NT2/D1 (cell line): ENCODE data around the gene PNPO.

ENCODE experiments used
- SUZ12 ChIP-seq: IDR thresholded peaks from 2 replicates; pipeline ENCODE4 v1.6.1; 2011; ENCODE audit not compliant: insufficient read length, insufficient read depth; ENCODE audit errors: extremely low read depth
- ZNF274 ChIP-seq: IDR thresholded peaks from 2 replicates; pipeline ENCODE4 v1.6.1; 2011; ENCODE audit warnings: mild to moderate bottlenecking, low read depth, low read length

DNA sequence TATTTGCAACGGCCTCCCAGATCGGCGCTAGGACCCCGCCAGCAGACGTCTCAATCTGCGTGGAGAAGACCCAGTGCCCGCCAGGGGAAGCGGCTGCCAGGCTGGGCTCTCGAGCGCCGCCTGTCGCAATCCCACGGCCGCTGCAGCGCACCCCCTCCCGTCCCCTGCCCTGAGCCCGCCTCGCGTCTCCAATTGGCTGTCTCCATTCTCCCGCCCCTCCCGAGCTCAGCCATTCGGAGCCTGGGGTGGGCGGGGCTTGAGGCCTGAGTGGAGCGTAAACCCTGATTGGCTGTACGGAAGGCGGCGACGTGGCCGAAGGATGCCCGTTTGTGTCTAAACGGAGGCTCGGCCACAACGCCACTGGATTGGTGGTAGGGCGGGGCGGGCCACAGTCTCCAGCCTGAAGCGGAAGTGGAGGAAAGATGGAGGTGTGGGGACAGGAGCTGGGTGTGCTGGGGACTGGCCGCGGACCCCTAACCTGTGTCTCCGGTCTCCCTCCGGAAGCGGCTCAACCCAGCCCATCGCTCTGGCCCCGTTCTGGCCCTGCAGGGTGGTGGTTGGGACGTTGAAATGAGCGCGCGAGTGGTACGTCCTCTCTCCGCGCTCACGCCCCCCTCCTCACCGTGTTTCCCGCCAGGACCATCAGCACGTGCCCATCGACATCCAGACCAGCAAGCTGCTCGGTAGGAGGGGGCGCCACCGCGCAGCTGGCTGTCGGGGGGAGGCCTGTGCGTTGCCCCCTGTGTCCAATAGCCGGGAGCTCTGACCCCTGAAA, 29.5 kb downstream of the PNPO start, which contains the start of gene CDK5RAP3:
- no peak for TF ChIP-seq ZNF274
- TF ChIP-seq SUZ12: no peak
